ENCODE data around the gene PHB1.

Gene PHB1

DNA sequence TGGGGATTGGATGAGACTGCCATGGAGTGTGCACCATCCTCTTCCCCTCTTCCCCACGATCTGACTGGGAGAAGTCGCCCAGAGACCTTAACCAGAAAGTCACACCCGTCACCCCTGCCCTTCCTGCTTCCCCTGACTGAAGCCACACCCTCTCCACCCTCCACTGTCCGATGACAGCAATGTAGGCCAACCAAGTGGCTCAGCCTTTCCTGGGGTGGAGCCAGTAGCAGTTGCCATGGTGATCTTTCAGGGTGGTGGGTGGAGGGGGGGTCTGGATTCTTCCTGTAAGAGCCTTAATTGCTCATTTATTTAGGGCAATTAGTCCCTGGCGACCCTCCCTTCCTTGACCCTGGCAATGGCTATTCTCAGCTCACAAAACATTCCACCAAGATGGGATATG, 37.5 kb upstream of the PHB1 start:
- Histone ChIP-seq H3K27me3 (ENCODE audit: insufficient read depth, low read depth, severe bottlenecking) (no peaks in the 10 kb centered on the region), H3K4me3 (ENCODE audit: low read depth, low read length) (no peak overlapping the region), H3K9me3 (ENCODE audit: severe bottlenecking) (no peaks in the 10 kb centered on the region), H3K27ac (no peak overlapping the region), H3K36me3 (no peaks in the 10 kb centered on the region)
- TF ChIP-seq, protein P1, sequence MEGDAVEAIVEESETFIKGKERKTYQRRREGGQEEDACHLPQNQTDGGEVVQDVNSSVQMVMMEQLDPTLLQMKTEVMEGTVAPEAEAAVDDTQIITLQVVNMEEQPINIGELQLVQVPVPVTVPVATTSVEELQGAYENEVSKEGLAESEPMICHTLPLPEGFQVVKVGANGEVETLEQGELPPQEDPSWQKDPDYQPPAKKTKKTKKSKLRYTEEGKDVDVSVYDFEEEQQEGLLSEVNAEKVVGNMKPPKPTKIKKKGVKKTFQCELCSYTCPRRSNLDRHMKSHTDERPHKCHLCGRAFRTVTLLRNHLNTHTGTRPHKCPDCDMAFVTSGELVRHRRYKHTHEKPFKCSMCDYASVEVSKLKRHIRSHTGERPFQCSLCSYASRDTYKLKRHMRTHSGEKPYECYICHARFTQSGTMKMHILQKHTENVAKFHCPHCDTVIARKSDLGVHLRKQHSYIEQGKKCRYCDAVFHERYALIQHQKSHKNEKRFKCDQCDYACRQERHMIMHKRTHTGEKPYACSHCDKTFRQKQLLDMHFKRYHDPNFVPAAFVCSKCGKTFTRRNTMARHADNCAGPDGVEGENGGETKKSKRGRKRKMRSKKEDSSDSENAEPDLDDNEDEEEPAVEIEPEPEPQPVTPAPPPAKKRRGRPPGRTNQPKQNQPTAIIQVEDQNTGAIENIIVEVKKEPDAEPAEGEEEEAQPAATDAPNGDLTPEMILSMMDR (IDR thresholded peaks at IDR 0.05; ENCODE audit: low read depth, low read length) = no peak
- no peak for DNase-seq

DNA sequence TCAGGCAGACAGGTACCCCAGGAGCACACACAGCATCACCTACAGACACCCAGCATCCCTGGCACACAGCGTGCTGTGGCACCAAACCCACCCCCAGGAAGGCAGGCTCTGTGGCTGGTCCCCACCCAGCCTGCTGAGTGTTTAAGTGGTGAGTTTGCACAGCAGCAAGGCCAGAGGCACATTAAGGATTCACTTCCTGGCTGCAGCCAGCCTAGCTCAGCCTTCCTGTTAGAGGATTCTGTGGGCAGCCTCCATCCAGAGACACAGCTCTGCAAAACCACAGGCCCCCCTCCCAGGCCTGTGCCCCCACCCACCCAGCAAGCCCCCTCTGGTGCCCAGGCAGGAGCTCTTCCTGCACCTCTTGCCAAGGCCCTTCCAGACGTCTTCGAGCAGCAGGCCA, 36.1 kb upstream of the PHB1 start:
- no peaks in the 10 kb centered on the region for H3K27me3 ChIP-seq (ENCODE audit: insufficient read depth, low read depth, severe bottlenecking)
- no peak overlapping the region for H3K4me3 ChIP-seq (ENCODE audit: low read depth, low read length)
- DNase-seq = no peak
- no peak overlapping the region for H3K27ac ChIP-seq
- H3K9me3 ChIP-seq (ENCODE audit: severe bottlenecking) = no peaks in the 10 kb centered on the region
- H3K36me3 ChIP-seq = no peaks in the 10 kb centered on the region
- TF ChIP-seq, protein P1 (IDR thresholded peaks at IDR 0.05; ENCODE audit: low read depth, low read length) = no peak

DNA sequence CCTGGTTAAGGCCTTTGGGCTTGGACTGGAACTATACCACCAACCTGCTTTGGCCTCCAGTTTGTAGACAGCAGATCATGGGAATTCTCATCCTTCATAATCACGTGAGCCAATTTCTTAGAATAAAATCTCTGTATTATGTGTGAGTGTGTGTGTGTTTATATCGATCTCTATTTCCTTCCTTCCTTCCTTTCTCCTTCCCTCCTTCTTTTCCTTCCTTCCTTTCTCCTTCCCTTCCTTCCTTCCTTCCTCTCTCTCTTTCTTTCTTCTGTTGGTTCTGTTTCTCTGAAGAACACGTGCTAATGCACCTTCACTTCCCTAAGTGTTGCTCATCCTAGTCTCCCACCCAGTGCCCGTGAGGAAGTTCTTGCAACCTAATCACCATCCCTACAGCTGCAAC, 35.5 kb upstream of the PHB1 start:
- no peaks in the 10 kb centered on the region for H3K27me3 ChIP-seq (ENCODE audit: insufficient read depth, low read depth, severe bottlenecking)
- TF ChIP-seq, protein P1 (IDR thresholded peaks at IDR 0.05; ENCODE audit: low read depth, low read length) = no peak
- H3K27ac ChIP-seq = no peak overlapping the region

DNA sequence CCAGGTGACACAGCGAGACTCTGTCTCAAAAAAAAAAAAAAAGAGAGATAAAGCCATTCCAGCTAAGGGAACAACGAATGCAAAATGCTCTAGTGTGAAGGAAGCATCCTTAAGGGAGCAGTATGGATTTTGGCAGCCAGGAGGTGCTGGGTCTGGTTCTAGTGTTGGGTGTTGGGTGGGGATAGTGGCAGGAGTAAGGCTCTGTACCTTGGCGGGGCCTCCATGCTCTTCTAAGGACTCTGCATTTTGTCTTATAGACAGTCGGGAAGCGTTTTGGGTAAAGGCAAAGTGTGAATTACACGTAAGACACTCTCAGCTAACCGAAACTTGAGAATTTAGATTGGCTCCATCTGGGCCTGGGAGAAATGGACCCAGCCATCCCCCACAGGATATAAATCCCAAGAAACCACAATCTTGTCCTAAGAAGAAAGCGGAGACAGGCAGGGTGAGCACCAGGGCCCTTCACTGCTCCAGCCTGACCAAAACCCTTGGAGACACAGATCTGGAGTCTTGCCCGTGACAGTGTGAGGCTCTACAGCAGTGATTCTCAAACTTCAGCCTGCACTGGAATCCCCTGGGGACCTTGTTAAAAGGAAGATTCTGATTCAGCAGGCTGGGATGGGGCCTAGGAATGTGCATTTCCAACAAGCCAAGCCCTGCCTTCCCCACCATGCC, 33.1 kb upstream of the PHB1 start:
- Histone ChIP-seq H3K4me3 (ENCODE audit: low read depth, low read length) (no peak overlapping the region), H3K36me3 (no peaks in the 10 kb centered on the region)
- TF ChIP-seq, protein P1 (IDR thresholded peaks at IDR 0.05; ENCODE audit: low read depth, low read length) = 0 out of 2 replicates have a peak, but pooled peaks have one; percentile 22

More for the DNA sequence above, 35.5 kb upstream of the PHB1 start:
- Histone ChIP-seq H3K36me3 (no peaks in the 10 kb centered on the region), H3K9me3 (ENCODE audit: severe bottlenecking) (no peaks in the 10 kb centered on the region), H3K4me3 (ENCODE audit: low read depth, low read length) (no peak overlapping the region)
- no peak for DNase-seq

DNA sequence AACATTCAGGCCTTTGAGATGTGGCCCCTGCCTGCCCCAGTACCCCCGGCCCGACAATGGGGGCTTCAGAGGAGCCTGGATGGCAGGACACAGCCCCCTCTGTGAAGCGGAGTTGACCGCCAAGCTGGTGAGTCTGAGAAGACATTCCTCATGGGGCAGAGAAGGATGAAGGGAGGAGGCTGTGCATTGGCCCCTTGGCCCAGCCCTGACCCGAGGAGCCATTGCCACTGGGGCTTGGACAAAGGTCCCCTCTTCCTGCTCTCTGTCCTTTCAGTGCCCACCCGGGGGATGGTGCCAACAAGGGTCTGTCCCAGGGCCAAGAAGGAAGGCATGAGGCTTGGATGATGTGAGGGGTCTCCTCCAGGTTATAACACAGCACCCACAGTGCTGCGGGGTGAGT, 30.9 kb upstream of the PHB1 start:
- Histone ChIP-seq H3K9me3 (ENCODE audit: severe bottlenecking) (no peaks in the 10 kb centered on the region), H3K27ac (no peak overlapping the region), H3K4me3 (ENCODE audit: low read depth, low read length) (no peak overlapping the region), H3K27me3 (ENCODE audit: insufficient read depth, low read depth, severe bottlenecking) (no peaks in the 10 kb centered on the region), H3K36me3 (no peaks in the 10 kb centered on the region)
- TF ChIP-seq, protein P1 (IDR thresholded peaks at IDR 0.05; ENCODE audit: low read depth, low read length) = no peak
- DNase-seq = no peak

More for the DNA sequence above, 33.1 kb upstream of the PHB1 start:
- DNase-seq = no peak
- no peaks in the 10 kb centered on the region for H3K27me3 ChIP-seq (ENCODE audit: insufficient read depth, low read depth, severe bottlenecking)
- no peak overlapping the region for H3K27ac ChIP-seq
- H3K9me3 ChIP-seq (ENCODE audit: severe bottlenecking) = no peaks in the 10 kb centered on the region

DNA sequence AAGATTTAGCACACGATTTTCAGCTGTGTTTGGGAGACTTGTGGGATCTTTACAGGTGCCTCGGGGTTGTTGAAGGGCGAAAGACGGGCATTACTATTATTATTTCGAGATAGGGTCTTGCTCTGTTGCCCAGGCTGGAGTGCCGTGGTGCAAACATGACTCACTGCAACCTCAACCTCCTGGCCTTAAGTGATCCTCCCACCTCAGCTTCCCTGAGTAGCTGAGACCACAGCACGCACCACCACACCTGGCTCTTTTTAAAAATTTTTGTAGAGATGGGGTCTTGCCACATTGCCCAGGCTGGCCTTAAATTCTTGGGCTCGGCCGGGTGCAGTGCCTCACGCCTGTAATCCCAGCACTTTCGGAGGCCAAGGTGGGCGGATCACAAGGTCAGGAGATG, 29.7 kb upstream of the PHB1 start:
- Histone ChIP-seq H3K36me3 (no peaks in the 10 kb centered on the region), H3K4me3 (ENCODE audit: low read depth, low read length) (no peak overlapping the region), H3K9me3 (ENCODE audit: severe bottlenecking) (no peaks in the 10 kb centered on the region), H3K27me3 (ENCODE audit: insufficient read depth, low read depth, severe bottlenecking) (no peaks in the 10 kb centered on the region), H3K27ac (no peak overlapping the region)
- DNase-seq = no peak
- TF ChIP-seq, protein P1 (IDR thresholded peaks at IDR 0.05; ENCODE audit: low read depth, low read length) = no peak

All from WERI-Rb-1 (cell line).